ENCODE measurements around the gene HAT1. TPM values are rescaled to one million over a fixed set of nuclear protein-coding genes. Genes with fewer than 3 reads are reported as not detected.

HAT1 gene
- total RNA-seq, 1 donor from 2014 or later = 28.3 TPM

DNA sequence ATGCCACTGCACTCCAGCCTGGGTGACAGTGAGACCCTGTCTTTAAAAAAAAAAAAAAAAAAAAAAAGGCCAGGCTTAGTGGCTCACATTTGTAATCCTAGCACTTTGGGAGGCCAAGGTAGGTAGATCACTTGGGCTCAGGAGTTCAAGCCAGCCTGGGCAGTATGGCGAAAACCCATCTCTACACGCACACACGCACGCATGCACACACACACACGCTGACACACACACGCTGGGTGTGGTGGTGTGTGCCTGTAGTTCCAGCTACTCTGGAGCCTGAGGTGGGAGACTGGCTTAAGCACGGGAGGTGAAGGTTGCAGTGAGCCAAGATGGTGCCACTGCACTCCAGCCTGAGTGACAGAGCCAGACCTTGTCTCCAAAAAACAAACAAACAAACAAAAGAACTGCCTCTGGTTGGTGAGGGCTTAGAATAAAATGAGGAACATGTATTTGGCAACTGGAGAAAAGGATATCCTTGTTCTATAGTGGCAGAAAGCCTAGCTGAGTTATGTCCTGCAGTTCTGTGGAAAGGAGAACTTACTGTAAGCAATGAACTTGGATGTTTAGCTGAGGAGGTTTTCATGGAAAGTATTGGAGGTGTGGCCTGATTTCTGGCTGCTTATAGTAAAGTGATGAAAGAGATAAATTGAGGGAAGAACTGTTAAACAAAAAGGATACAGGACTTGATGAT is 34.0 kb downstream of the HAT1 start:
- TF ChIP-seq, protein P1, sequence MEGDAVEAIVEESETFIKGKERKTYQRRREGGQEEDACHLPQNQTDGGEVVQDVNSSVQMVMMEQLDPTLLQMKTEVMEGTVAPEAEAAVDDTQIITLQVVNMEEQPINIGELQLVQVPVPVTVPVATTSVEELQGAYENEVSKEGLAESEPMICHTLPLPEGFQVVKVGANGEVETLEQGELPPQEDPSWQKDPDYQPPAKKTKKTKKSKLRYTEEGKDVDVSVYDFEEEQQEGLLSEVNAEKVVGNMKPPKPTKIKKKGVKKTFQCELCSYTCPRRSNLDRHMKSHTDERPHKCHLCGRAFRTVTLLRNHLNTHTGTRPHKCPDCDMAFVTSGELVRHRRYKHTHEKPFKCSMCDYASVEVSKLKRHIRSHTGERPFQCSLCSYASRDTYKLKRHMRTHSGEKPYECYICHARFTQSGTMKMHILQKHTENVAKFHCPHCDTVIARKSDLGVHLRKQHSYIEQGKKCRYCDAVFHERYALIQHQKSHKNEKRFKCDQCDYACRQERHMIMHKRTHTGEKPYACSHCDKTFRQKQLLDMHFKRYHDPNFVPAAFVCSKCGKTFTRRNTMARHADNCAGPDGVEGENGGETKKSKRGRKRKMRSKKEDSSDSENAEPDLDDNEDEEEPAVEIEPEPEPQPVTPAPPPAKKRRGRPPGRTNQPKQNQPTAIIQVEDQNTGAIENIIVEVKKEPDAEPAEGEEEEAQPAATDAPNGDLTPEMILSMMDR (IDR thresholded peaks at IDR 0.05) = no peak
- DNase-seq (ENCODE audit: low spot score in 2 of 2) = no peak
- H3K9me3 ChIP-seq = no peaks in the 10 kb centered on the region
- peaks cover 0 to 5% of the 10 kb centered on the region in 2 donors for H3K4me1 ChIP-seq
- no peak overlapping the region for H3K27ac ChIP-seq
- H3K4me3 ChIP-seq = no peak overlapping the region
- intact Hi-C loops (cut with DNase I) = no loop called here
- peaks cover 3 to 4% of the 10 kb centered on the region in 2 donors for H3K36me3 ChIP-seq
- H3K27me3 ChIP-seq = no peaks in the 10 kb centered on the region

- no peak overlapping the region for H3K27ac ChIP-seq
- peaks cover 3 to 4% of the 10 kb centered on the region in 2 donors for H3K36me3 ChIP-seq
- no peak overlapping the region for H3K4me3 ChIP-seq
- H3K4me1 ChIP-seq = peaks cover 0 to 5% of the 10 kb centered on the region in 2 donors
- intact Hi-C loops (cut with DNase I) = no loop called here
- TF ChIP-seq, protein P1 (IDR thresholded peaks at IDR 0.05) = no peak
- no peak for DNase-seq (ENCODE audit: low spot score in 2 of 2)
- H3K9me3 ChIP-seq = no peaks in the 10 kb centered on the region
- H3K27me3 ChIP-seq = no peaks in the 10 kb centered on the region
These were observed 34.8 kb downstream of the HAT1 start for GRCh38 chr2:171957061-171957460.

DNA sequence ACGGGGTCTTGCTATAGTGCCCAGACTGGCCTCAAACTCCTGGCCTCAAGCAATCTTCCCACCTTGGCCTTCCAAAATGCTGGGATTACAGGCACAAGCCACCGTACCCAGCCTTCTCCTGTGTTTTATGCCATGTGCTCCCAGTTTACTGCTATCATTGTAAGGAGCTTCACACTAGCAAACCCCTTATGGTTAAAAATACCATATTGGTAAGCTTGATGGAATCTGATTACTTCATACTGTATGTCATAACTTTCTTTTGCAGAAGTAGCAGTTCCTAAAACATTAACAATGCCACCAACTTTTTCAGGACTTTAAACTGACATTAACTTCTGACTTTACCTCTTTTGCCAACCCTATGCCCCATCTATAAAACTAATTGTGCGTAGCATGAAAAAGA is 36.2 kb downstream of the HAT1 start:
- DNase-seq (ENCODE audit: low spot score in 2 of 2) = no peak

DNA sequence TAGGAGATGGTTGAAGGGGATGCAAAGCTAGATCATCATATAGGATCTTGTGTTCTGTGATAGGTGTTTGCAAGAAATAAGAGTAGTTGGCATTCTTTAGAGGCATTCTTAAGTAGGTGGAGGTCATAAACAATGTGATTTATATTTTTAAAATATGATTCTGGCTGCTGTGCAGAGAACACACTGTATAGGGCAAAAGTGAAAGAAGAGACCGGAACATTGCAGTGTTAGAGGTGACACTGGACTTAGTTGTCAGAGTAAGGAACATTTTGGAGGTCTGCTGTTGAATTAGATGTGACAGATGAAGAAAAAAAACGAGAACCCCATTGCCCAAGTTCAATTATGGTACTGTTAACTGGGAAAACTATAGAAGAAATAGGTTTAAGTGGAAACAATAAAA is 37.7 kb downstream of the HAT1 start:
- no peak for DNase-seq (ENCODE audit: low spot score in 2 of 2)
- no peak overlapping the region for H3K4me3 ChIP-seq

More for the DNA sequence above, 36.2 kb downstream of the HAT1 start:
- H3K4me3 ChIP-seq = no peak overlapping the region
- TF ChIP-seq, protein P1 (IDR thresholded peaks at IDR 0.05) = no peak
- intact Hi-C loops (cut with DNase I) = no loop called here
- H3K36me3 ChIP-seq = peaks cover 3 to 4% of the 10 kb centered on the region in 2 donors
- peaks cover 0 to 5% of the 10 kb centered on the region in 2 donors for H3K4me1 ChIP-seq
- H3K27ac ChIP-seq = no peak overlapping the region
- no peaks in the 10 kb centered on the region for H3K27me3 ChIP-seq
- H3K9me3 ChIP-seq = no peaks in the 10 kb centered on the region

DNA sequence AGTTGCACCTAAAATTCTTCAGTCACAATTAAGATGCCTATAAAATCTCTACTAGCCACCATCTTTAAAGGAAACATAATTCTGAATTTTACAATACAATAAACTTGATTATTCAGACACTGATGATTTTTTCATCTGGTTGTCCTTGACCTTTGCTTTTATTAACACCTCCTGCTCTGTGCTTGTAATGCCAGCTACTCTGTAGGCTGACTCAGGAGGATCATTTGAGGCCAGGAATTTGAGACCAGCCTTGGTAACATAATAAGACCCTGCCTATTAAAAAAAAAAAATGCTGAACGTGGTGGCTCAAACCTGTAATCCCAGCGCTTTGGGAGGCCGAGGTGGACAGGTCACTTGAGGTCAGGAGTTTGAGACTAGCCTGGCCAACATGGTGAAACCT is 38.3 kb downstream of the HAT1 start:
- Histone ChIP-seq H3K4me3 (no peak overlapping the region), H3K9me3 (no peaks in the 10 kb centered on the region), H3K27me3 (no peaks in the 10 kb centered on the region), H3K36me3 (peaks cover 0 to 7% of the 10 kb centered on the region in 2 donors), H3K4me1 (peaks cover 0 to 5% of the 10 kb centered on the region in 2 donors), H3K27ac (no peak overlapping the region)
- intact Hi-C loops (cut with DNase I) = no loop called here
- TF ChIP-seq, protein P1 (IDR thresholded peaks at IDR 0.05) = no peak
- no peak for DNase-seq (ENCODE audit: low spot score in 2 of 2)

More for the DNA sequence above, 37.7 kb downstream of the HAT1 start:
- intact Hi-C loops (cut with DNase I) = no loop called here
- Histone ChIP-seq H3K4me1 (peaks cover 0 to 5% of the 10 kb centered on the region in 2 donors), H3K9me3 (no peaks in the 10 kb centered on the region), H3K27me3 (no peaks in the 10 kb centered on the region), H3K27ac (no peak overlapping the region), H3K36me3 (peaks cover 3 to 4% of the 10 kb centered on the region in 2 donors)
- TF ChIP-seq, protein P1 (IDR thresholded peaks at IDR 0.05) = no peak
